T-helper 9 cell (primary cell): Measurements from ENCODE around the gene SDK1.
"Not testable (repeated sequence)": the region's sequence is repeated elsewhere in the genome, so short reads cannot be mapped to it uniquely, and the experiment has no call there.

ENCODE experiments used
- DNase-seq: peaks from one replicate; pipeline ENCODE4 v3.0.0-alpha.2; 2020

The SDK1 gene

GRCh38 chr7:3747467-3747866, 446.4 kb downstream of the SDK1 start:
- DNase-seq: no peak

- DNase-seq: no peak
These were observed 447.3 kb downstream of the SDK1 start for GRCh38 chr7:3748389-3748788.

- no peak for DNase-seq
These were observed 452.8 kb downstream of the SDK1 start for GRCh38 chr7:3753868-3754267.

GRCh38 chr7:3754493-3755341, 453.7 kb downstream of the SDK1 start:
- no peak for DNase-seq

GRCh38 chr7:3755778-3756453, 454.9 kb downstream of the SDK1 start:
- DNase-seq: not testable (repeated sequence)

- DNase-seq: no peak
These were observed 456.0 kb downstream of the SDK1 start for GRCh38 chr7:3757059-3757458.

GRCh38 chr7:3760651-3761050, 459.6 kb downstream of the SDK1 start:
- no peak for DNase-seq

GRCh38 chr7:3762146-3762831, 461.2 kb downstream of the SDK1 start:
- no peak for DNase-seq

- no peak for DNase-seq
These were observed 467.1 kb downstream of the SDK1 start for GRCh38 chr7:3767917-3768777.

GRCh38 chr7:3771906-3772305, 470.9 kb downstream of the SDK1 start:
- DNase-seq: no peak

GRCh38 chr7:3778345-3778744, 477.3 kb downstream of the SDK1 start:
- no peak for DNase-seq

GRCh38 chr7:3780016-3780415, 479.0 kb downstream of the SDK1 start:
- no peak for DNase-seq

- DNase-seq: no peak
These were observed 479.5 kb downstream of the SDK1 start for GRCh38 chr7:3780525-3780924.

- DNase-seq: no peak
These were observed 480.6 kb downstream of the SDK1 start for GRCh38 chr7:3781607-3782006.

GRCh38 chr7:3787717-3788264, 486.7 kb downstream of the SDK1 start:
- no peak for DNase-seq

GRCh38 chr7:3790803-3791202, 489.8 kb downstream of the SDK1 start:
- DNase-seq: no peak

GRCh38 chr7:3791327-3791726, 490.3 kb downstream of the SDK1 start:
- DNase-seq: no peak

GRCh38 chr7:3795141-3795540, 494.1 kb downstream of the SDK1 start:
- DNase-seq: no peak

- no peak for DNase-seq
These were observed 494.7 kb downstream of the SDK1 start for GRCh38 chr7:3795781-3796180.

GRCh38 chr7:3805151-3805550, 504.1 kb downstream of the SDK1 start:
- DNase-seq: no peak

GRCh38 chr7:3806516-3806915, 505.5 kb downstream of the SDK1 start:
- no peak for DNase-seq

- DNase-seq: no peak
These were observed 506.8 kb downstream of the SDK1 start for GRCh38 chr7:3807824-3808223.
